Kidney epithelial cell (primary cell): ENCODE data around the gene SSX2IP. TPM values are rescaled to one million over a fixed set of nuclear protein-coding genes. Genes with fewer than 3 reads are reported as not detected.

Source experiments
- DNase-seq: peaks from one replicate; pipeline ENCODE4 v3.0.0-alpha.2; 2010; ENCODE audit warnings: low read depth
- H3K27me3 ChIP-seq: 2 replicates; pipeline ENCODE4 v1.6.0; 2011; ENCODE audit warnings: low read length; ENCODE audit not compliant: control insufficient read depth, insufficient read depth
- H3K36me3 ChIP-seq: 2 replicates; pipeline ENCODE4 v1.5.1; 2011; ENCODE audit warnings: low read length; ENCODE audit not compliant: control insufficient read depth, insufficient read depth
- H3K4me3 ChIP-seq: 2 replicates; pipeline ENCODE4 v1.5.1; 2011; ENCODE audit warnings: low read depth, mild to moderate bottlenecking, control low read depth, low read length
- CTCF ChIP-seq: IDR thresholded peaks from 2 replicates; pipeline ENCODE4 v1.5.1; 2011; ENCODE audit warnings: mild to moderate bottlenecking, moderate library complexity, low read length, control low read depth, inconsistent platforms; ENCODE audit not compliant: insufficient read depth, poor library complexity, severe bottlenecking
- total RNA-seq: library from RNA; depleted of rRNA; stranded (reverse); fragments of >200 nt; gene quantifications from 2 replicates; pipeline ENCODE4 v1.2.3, GENCODE V29; 2015

The SSX2IP gene
- total RNA-seq, 1 donor from 2014 or later, result 10.9 TPM

- no peak for DNase-seq
- H3K36me3 ChIP-seq, result no peaks in the 10 kb centered on the region
- TF ChIP-seq CTCF, result no peak
- H3K27me3 ChIP-seq, result no peaks in the 10 kb centered on the region
- no peak overlapping the region for H3K4me3 ChIP-seq
Measured at GRCh38 chr1:84687714-84688462, 2.4 kb downstream of the SSX2IP start.

GRCh38 chr1:84686223-84686622 is 4.0 kb downstream of the SSX2IP start:
- no peak for TF ChIP-seq CTCF
- Histone ChIP-seq H3K4me3 (no peak overlapping the region), H3K27me3 (no peaks in the 10 kb centered on the region), H3K36me3 (no peaks in the 10 kb centered on the region)
- no peak for DNase-seq

GRCh38 chr1:84683508-84683907 is 6.8 kb downstream of the SSX2IP start:
- H3K36me3 ChIP-seq, result no peaks in the 10 kb centered on the region
- no peaks in the 10 kb centered on the region for H3K27me3 ChIP-seq
- no peak overlapping the region for H3K4me3 ChIP-seq
- no peak for TF ChIP-seq CTCF
- DNase-seq, result no peak

GRCh38 chr1:84682047-84682446 is 8.2 kb downstream of the SSX2IP start:
- no peak for TF ChIP-seq CTCF
- no peaks in the 10 kb centered on the region for H3K27me3 ChIP-seq
- no peak overlapping the region for H3K4me3 ChIP-seq
- DNase-seq, result no peak
- H3K36me3 ChIP-seq, result no peaks in the 10 kb centered on the region

- H3K27me3 ChIP-seq, result no peaks in the 10 kb centered on the region
- no peak overlapping the region for H3K4me3 ChIP-seq
- no peak for DNase-seq
- no peaks in the 10 kb centered on the region for H3K36me3 ChIP-seq
- no peak for TF ChIP-seq CTCF
Measured at GRCh38 chr1:84677415-84678099, 12.7 kb downstream of the SSX2IP start.

- Histone ChIP-seq H3K4me3 (no peak overlapping the region), H3K27me3 (no peaks in the 10 kb centered on the region), H3K36me3 (no peaks in the 10 kb centered on the region)
- TF ChIP-seq CTCF, result no peak
- DNase-seq, result no peak
Measured at GRCh38 chr1:84675631-84676030, 14.6 kb downstream of the SSX2IP start.
